GM21737 (cell line): Measurements from ENCODE around the gene C2CD3.

ENCODE experiments used
- ATAC-seq: cut with Tn5 transposase; IDR thresholded peaks from one replicate; pipeline ENCODE4 v1.9.1; 2021; ENCODE audit warnings: mild to moderate bottlenecking, moderate library complexity; ENCODE audit not compliant: unreplicated experiment

The C2CD3 gene

DNA sequence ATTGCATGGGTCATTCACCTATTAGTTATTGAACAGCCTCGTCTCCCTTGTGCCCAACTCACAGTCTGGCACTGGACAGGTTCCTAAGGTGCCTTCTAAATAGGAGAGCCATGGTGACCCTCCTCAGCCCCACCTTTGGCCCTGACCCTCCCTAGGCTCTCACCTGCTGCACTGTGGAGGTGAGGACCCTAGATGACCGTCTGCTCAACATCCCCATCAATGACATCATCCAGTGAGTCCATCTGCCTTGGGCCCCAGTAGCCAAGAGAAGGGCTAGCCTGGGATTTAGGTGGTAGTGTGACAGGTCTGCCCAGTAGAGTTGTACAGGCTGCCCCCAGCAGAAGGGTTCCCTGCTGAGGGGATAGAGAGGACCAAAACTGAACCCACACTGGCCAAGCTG is 201.7 kb downstream of the C2CD3 start:
- no peak for ATAC-seq

DNA sequence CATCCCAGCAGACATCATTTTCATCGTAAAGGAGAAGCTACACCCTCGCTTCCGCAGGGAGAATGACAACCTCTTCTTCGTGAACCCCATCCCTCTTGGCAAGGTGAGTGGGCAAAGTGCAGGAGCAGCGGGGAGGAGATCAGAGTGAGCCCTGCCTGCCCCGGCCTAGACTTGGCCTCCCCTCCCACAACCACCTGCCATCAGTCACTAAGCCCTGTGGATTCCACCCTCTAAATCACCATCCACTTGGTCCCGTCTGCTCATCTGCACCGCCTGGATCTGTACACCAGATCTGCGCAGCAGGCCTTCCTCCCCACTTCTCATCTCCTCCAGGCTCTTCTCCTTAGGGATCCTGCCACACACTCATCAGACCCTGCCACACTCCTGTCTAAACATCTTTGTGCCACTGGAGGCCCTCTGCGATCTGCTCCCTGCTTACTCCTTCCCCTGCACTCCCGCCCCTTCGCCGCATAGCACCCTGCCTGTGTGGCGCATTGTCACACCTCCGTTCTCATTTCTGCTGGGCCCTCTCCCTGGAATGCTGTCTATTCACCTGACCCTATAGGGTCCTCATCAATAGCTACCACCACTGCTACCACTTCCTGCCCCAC is 202.3 kb downstream of the C2CD3 start:
- no peak for ATAC-seq

- no peak for ATAC-seq
Observed at GRCh38 chr11:73965764-73966121, 205.1 kb downstream of the C2CD3 start.

GRCh38 chr11:73965076-73965763 is 205.6 kb downstream of the C2CD3 start:
- no peak for ATAC-seq

GRCh38 chr11:73963861-73964260 is 206.9 kb downstream of the C2CD3 start:
- ATAC-seq, result no peak
